GM12864 (cell line): ENCODE measurements around the gene LAMB1.

ENCODE experiments used
- DNase-seq: peaks from one replicate; pipeline ENCODE4 v3.0.0-alpha.2; 2011; ENCODE audit warnings: low read depth
- H3K4me3 ChIP-seq: 2 replicates; pipeline ENCODE4 v1.5.1; 2011; ENCODE audit warnings: mild to moderate bottlenecking, low read depth, low read length, control low read depth
- CTCF ChIP-seq: IDR thresholded peaks from 2 replicates; pipeline ENCODE4 v1.5.1; 2011; ENCODE audit warnings: low read depth, mild to moderate bottlenecking, moderate library complexity, low read length, control low read depth, inconsistent platforms; ENCODE audit errors: missing control alignments

LAMB1 gene

GRCh38 chr7:108014215-108014614, 11.3 kb upstream of the LAMB1 start:
- no peak for DNase-seq
- no peak for TF ChIP-seq CTCF
- H3K4me3 ChIP-seq, result no peak overlapping the region

- DNase-seq, result no peak
- TF ChIP-seq CTCF, result no peak
- H3K4me3 ChIP-seq, result no peak overlapping the region
Observed at GRCh38 chr7:108012499-108013430, 9.8 kb upstream of the LAMB1 start.

GRCh38 chr7:108010377-108010776, 7.4 kb upstream of the LAMB1 start:
- no peak for TF ChIP-seq CTCF
- H3K4me3 ChIP-seq, result no peak overlapping the region
- no peak for DNase-seq

- H3K4me3 ChIP-seq, result no peak overlapping the region
- no peak for TF ChIP-seq CTCF
- no peak for DNase-seq
Observed at GRCh38 chr7:108009873-108010272, 6.9 kb upstream of the LAMB1 start.

- no peak for TF ChIP-seq CTCF
- no peak for DNase-seq
- no peak overlapping the region for H3K4me3 ChIP-seq
Observed at GRCh38 chr7:108008827-108009226, 5.9 kb upstream of the LAMB1 start.

GRCh38 chr7:108008240-108008639, 5.3 kb upstream of the LAMB1 start:
- no peak for DNase-seq
- no peak for TF ChIP-seq CTCF
- H3K4me3 ChIP-seq, result no peak overlapping the region

GRCh38 chr7:108007762-108008161, 4.8 kb upstream of the LAMB1 start:
- no peak for DNase-seq
- H3K4me3 ChIP-seq, result no peak overlapping the region
- no peak for TF ChIP-seq CTCF
